GM13976 (cell line): ENCODE measurements around the gene MLLT10.
"Not testable (repeated sequence)": the region's sequence is repeated elsewhere in the genome, so short reads cannot be mapped to it uniquely, and the experiment has no call there.

Source experiments
- DNase-seq: peaks from one replicate; pipeline ENCODE4 v3.0.0; 2012; ENCODE audit warnings: low spot score
- CTCF ChIP-seq: IDR thresholded peaks from 2 replicates; pipeline ENCODE4 v1.5.1; 2012; ENCODE audit warnings: borderline replicate concordance, mild to moderate bottlenecking; ENCODE audit not compliant: insufficient read depth; ENCODE audit errors: extremely low read depth, missing control alignments, control extremely low read depth
- in situ Hi-C: fragments of 300-500 bp; cut with MboI; formaldehyde crosslinking; loops from one replicate; pipeline ENCODE4 v1.12.0; 2022; ENCODE audit warnings: low sequenced_read_pairs, mixed read lengths, inconsistent platforms; ENCODE audit not compliant: unreplicated experiment

MLLT10 gene

GRCh38 chr10:21603721-21604120 is 69.7 kb downstream of the MLLT10 start:
- no peak for TF ChIP-seq CTCF

GRCh38 chr10:21604651-21605050 is 70.6 kb downstream of the MLLT10 start:
- no peak for TF ChIP-seq CTCF
- no peak for DNase-seq
- in situ Hi-C loops = no loop called here

More at GRCh38 chr10:21603721-21604120, 69.7 kb downstream of the MLLT10 start:
- no peak for DNase-seq
- in situ Hi-C loops = no loop called here

- in situ Hi-C loops = no loop called here
- no peak for TF ChIP-seq CTCF
- no peak for DNase-seq
These were observed 73.9 kb downstream of the MLLT10 start for GRCh38 chr10:21607907-21608306.

- TF ChIP-seq CTCF = no peak
- no peak for DNase-seq
- in situ Hi-C loops = no loop called here
These were observed 80.0 kb downstream of the MLLT10 start for GRCh38 chr10:21614000-21614399.

- in situ Hi-C loops = no loop called here
- TF ChIP-seq CTCF = no peak
- DNase-seq = no peak
These were observed 83.2 kb downstream of the MLLT10 start for GRCh38 chr10:21617267-21617666.

- in situ Hi-C loops = no loop called here
- DNase-seq = no peak
- no peak for TF ChIP-seq CTCF
These were observed 89.3 kb downstream of the MLLT10 start for GRCh38 chr10:21623291-21623690.

- DNase-seq, in situ Hi-C loops: not testable (repeated sequence)
These were observed 90.4 kb downstream of the MLLT10 start for GRCh38 chr10:21624421-21624820.
